GM12873 (cell line): Measurements from ENCODE around the gene PTBP3.

Experiments used
- TF ChIP-seq, protein P1 (sequence below): IDR thresholded peaks from 2 replicates; pipeline ENCODE4 v1.5.1; 2012; ENCODE audit warnings: low read depth, mild to moderate bottlenecking, moderate library complexity, low read length, control low read depth; ENCODE audit not compliant: insufficient read depth; ENCODE audit errors: missing control alignments

PTBP3 gene

GRCh38 chr9:112170235-112170634 lies 163.2 kb downstream of the PTBP3 start:
- TF ChIP-seq, protein P1, sequence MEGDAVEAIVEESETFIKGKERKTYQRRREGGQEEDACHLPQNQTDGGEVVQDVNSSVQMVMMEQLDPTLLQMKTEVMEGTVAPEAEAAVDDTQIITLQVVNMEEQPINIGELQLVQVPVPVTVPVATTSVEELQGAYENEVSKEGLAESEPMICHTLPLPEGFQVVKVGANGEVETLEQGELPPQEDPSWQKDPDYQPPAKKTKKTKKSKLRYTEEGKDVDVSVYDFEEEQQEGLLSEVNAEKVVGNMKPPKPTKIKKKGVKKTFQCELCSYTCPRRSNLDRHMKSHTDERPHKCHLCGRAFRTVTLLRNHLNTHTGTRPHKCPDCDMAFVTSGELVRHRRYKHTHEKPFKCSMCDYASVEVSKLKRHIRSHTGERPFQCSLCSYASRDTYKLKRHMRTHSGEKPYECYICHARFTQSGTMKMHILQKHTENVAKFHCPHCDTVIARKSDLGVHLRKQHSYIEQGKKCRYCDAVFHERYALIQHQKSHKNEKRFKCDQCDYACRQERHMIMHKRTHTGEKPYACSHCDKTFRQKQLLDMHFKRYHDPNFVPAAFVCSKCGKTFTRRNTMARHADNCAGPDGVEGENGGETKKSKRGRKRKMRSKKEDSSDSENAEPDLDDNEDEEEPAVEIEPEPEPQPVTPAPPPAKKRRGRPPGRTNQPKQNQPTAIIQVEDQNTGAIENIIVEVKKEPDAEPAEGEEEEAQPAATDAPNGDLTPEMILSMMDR = no peak

GRCh38 chr9:112169368-112169767 lies 164.1 kb downstream of the PTBP3 start:
- TF ChIP-seq, protein P1 = no peak

GRCh38 chr9:112168197-112168596 lies 165.2 kb downstream of the PTBP3 start:
- TF ChIP-seq, protein P1 = no peak
